ENCODE measurements around the gene KL.

KL gene

GRCh38 chr13:32976056-32976805 lies 40.0 kb upstream of the KL start:
- TF ChIP-seq CTCF (IDR thresholded peaks at IDR 0.05): no peak
- no peaks in the 10 kb centered on the region for H3K27me3 ChIP-seq
- H3K27ac ChIP-seq: no peak overlapping the region
- no peaks in the 10 kb centered on the region for H3K4me1 ChIP-seq (ENCODE audit: control insufficient read depth in 1 of 2, insufficient read depth in 1 of 2, low read depth in 1 of 2, low read length in 1 of 2)
- H3K4me3 ChIP-seq (ENCODE audit: low read depth in 1 of 2, low read length in 1 of 2): no peak overlapping the region
- H3K36me3 ChIP-seq: no peaks in the 10 kb centered on the region
- no peaks in the 10 kb centered on the region for H3K9me3 ChIP-seq

- Histone ChIP-seq H3K4me3 (ENCODE audit: low read depth in 1 of 2, low read length in 1 of 2) (no peak overlapping the region), H3K27me3 (no peaks in the 10 kb centered on the region), H3K4me1 (ENCODE audit: control insufficient read depth in 1 of 2, insufficient read depth in 1 of 2, low read depth in 1 of 2, low read length in 1 of 2) (no peaks in the 10 kb centered on the region), H3K9me3 (no peaks in the 10 kb centered on the region), H3K27ac (no peak overlapping the region), H3K36me3 (no peaks in the 10 kb centered on the region)
- no peak for TF ChIP-seq CTCF (IDR thresholded peaks at IDR 0.05)
Measured at GRCh38 chr13:32976912-32977311, 39.3 kb upstream of the KL start.

GRCh38 chr13:32977321-32977720 lies 38.9 kb upstream of the KL start:
- TF ChIP-seq CTCF (IDR thresholded peaks at IDR 0.05): no peak
- Histone ChIP-seq H3K36me3 (no peaks in the 10 kb centered on the region), H3K27ac (no peak overlapping the region), H3K4me3 (ENCODE audit: low read depth in 1 of 2, low read length in 1 of 2) (no peak overlapping the region), H3K27me3 (no peaks in the 10 kb centered on the region), H3K4me1 (ENCODE audit: control insufficient read depth in 1 of 2, insufficient read depth in 1 of 2, low read depth in 1 of 2, low read length in 1 of 2) (no peaks in the 10 kb centered on the region), H3K9me3 (no peaks in the 10 kb centered on the region)

- no peaks in the 10 kb centered on the region for H3K9me3 ChIP-seq
- no peak for TF ChIP-seq CTCF (IDR thresholded peaks at IDR 0.05)
- H3K36me3 ChIP-seq: no peaks in the 10 kb centered on the region
Measured at GRCh38 chr13:32978278-32978677, 37.9 kb upstream of the KL start.

GRCh38 chr13:32983058-32983457 lies 33.2 kb upstream of the KL start:
- Histone ChIP-seq H3K4me3 (ENCODE audit: low read depth in 1 of 2, low read length in 1 of 2) (no peak overlapping the region), H3K27me3 (no peaks in the 10 kb centered on the region), H3K36me3 (no peaks in the 10 kb centered on the region), H3K27ac (no peak overlapping the region), H3K9me3 (no peaks in the 10 kb centered on the region), H3K4me1 (ENCODE audit: control insufficient read depth in 1 of 2, insufficient read depth in 1 of 2, low read depth in 1 of 2, low read length in 1 of 2) (no peaks in the 10 kb centered on the region)
- TF ChIP-seq CTCF (IDR thresholded peaks at IDR 0.05): no peak

More at GRCh38 chr13:32978278-32978677, 37.9 kb upstream of the KL start:
- Histone ChIP-seq H3K27me3 (no peaks in the 10 kb centered on the region), H3K4me1 (ENCODE audit: control insufficient read depth in 1 of 2, insufficient read depth in 1 of 2, low read depth in 1 of 2, low read length in 1 of 2) (no peaks in the 10 kb centered on the region), H3K27ac (no peak overlapping the region), H3K4me3 (ENCODE audit: low read depth in 1 of 2, low read length in 1 of 2) (no peak overlapping the region)
